ENCODE results near the gene RBFA. TPM values are rescaled to one million over a fixed set of nuclear protein-coding genes. Genes with fewer than 3 reads are reported as not detected.

The RBFA gene
- polyA plus RNA-seq, 3 donors, result 4.0 to 14.7 (median 5.7) TPM

GRCh38 chr18:80042785-80043184, 8.6 kb downstream of the RBFA start:
- H3K9me3 ChIP-seq (replicated peaks in 1 of 2; ENCODE audit: control insufficient read depth in 1 of 2, insufficient read depth in 1 of 2, low read length in 2 of 2), result no peaks in the 10 kb centered on the region
- H3K27me3 Mint-ChIP-seq (ENCODE audit: low read depth in 3 of 3), result no peaks in the 10 kb centered on the region
- peaks cover 11 to 31% of the 10 kb centered on the region in 2 donors for H3K36me3 ChIP-seq (replicated peaks in 1 of 2; ENCODE audit: control insufficient read depth in 1 of 2, insufficient read depth in 2 of 2, low read length in 2 of 2)
- H3K4me3 ChIP-seq (replicated peaks in 1 of 3; ENCODE audit: low read depth in 2 of 3, low read length in 3 of 3), result no peak overlapping the region
- no peaks in the 10 kb centered on the region for H3K4me1 Mint-ChIP-seq
- no peak overlapping the region for H3K9ac ChIP-seq (ENCODE audit: insufficient read depth, low read length, poor library complexity, severe bottlenecking)
- H3K36me3 Mint-ChIP-seq, result peaks cover 28 to 63% of the 10 kb centered on the region in 2 donors
- no peak overlapping the region for H3K4me3 Mint-ChIP-seq
- H3K4me1 ChIP-seq (ENCODE audit: control insufficient read depth in 1 of 2, insufficient read depth in 2 of 2, low read length in 2 of 2), result no peaks in the 10 kb centered on the region
- H3K9me3 Mint-ChIP-seq, result peaks cover 0 to 9% (median 0%) of the 10 kb centered on the region in 7 donors
- H3K27me3 ChIP-seq (ENCODE audit: control insufficient read depth in 2 of 2, insufficient read depth in 2 of 2, low read length in 2 of 2), result no peaks in the 10 kb centered on the region
- no peak overlapping the region for H2AFZ ChIP-seq (ENCODE audit: insufficient read depth, low read depth, low read length, poor library complexity, severe bottlenecking)
- no peaks in the 10 kb centered on the region for H3K79me2 ChIP-seq (ENCODE audit: insufficient read depth, low read length)
- no peak for DNase-seq
- intact Hi-C loops (cut with micrococcal nuclease), result loop anchor here in 1 of 2 donors (5.0 kb wide), 1 partner anchor 65 kb away; the partner anchor contains the start of gene ADNP2
- no peak for TF ChIP-seq CTCF (IDR thresholded peaks at IDR 0.05)
- H4K20me1 ChIP-seq (ENCODE audit: insufficient read depth, low read length), result no peaks in the 10 kb centered on the region
- H3K27ac Mint-ChIP-seq, result peak overlapping the region in 1 of 7 donors; percentile 74
- WGBS (ENCODE audit: insufficient coverage), result no CpG with 5 or more reads among the region's 4 CpGs
- no peak overlapping the region for H3K4me2 ChIP-seq (replicated peaks; ENCODE audit: extremely low read depth, low read length, poor library complexity, severe bottlenecking)
- no peak overlapping the region for H3K27ac ChIP-seq (ENCODE audit: low read depth in 1 of 2, low read length in 2 of 2)

- H3K9me3 Mint-ChIP-seq, result peaks cover 0 to 20% (median 7%) of the 10 kb centered on the region in 7 donors
- Histone ChIP-seq H3K79me2 (ENCODE audit: insufficient read depth, low read length) (no peaks in the 10 kb centered on the region), H3K36me3 (replicated peaks in 1 of 2; ENCODE audit: control insufficient read depth in 1 of 2, insufficient read depth in 2 of 2, low read length in 2 of 2) (peaks cover 11 to 22% of the 10 kb centered on the region in 2 donors), H2AFZ (ENCODE audit: insufficient read depth, low read depth, low read length, poor library complexity, severe bottlenecking) (no peak overlapping the region), H3K27ac (ENCODE audit: low read depth in 1 of 2, low read length in 2 of 2) (no peak overlapping the region), H3K9me3 (replicated peaks in 1 of 2; ENCODE audit: control insufficient read depth in 1 of 2, insufficient read depth in 1 of 2, low read length in 2 of 2) (peaks cover 0 to 8% of the 10 kb centered on the region in 2 donors), H3K4me1 (ENCODE audit: control insufficient read depth in 1 of 2, insufficient read depth in 2 of 2, low read length in 2 of 2) (no peaks in the 10 kb centered on the region), H4K20me1 (ENCODE audit: insufficient read depth, low read length) (no peaks in the 10 kb centered on the region), H3K27me3 (ENCODE audit: control insufficient read depth in 2 of 2, insufficient read depth in 2 of 2, low read length in 2 of 2) (no peaks in the 10 kb centered on the region), H3K9ac (ENCODE audit: insufficient read depth, low read length, poor library complexity, severe bottlenecking) (no peak overlapping the region), H3K4me2 (replicated peaks; ENCODE audit: extremely low read depth, low read length, poor library complexity, severe bottlenecking) (no peak overlapping the region), H3K4me3 (replicated peaks in 1 of 3; ENCODE audit: low read depth in 2 of 3, low read length in 3 of 3) (no peak overlapping the region)
- peaks cover 25 to 61% of the 10 kb centered on the region in 2 donors for H3K36me3 Mint-ChIP-seq
- no peak for DNase-seq
- 98% methylated on average over 11 of the region's 11 CpGs for WGBS (ENCODE audit: insufficient coverage)
- no peak overlapping the region for H3K4me3 Mint-ChIP-seq
- peak overlapping the region in 1 of 7 donors; percentile 60 for H3K27ac Mint-ChIP-seq
- intact Hi-C loops (cut with micrococcal nuclease), result loop anchor here in 1 of 2 donors (5.0 kb wide), 1 partner anchor 63 kb away; the partner anchor contains the start of gene ADNP2
- no peaks in the 10 kb centered on the region for H3K4me1 Mint-ChIP-seq
- TF ChIP-seq CTCF (IDR thresholded peaks at IDR 0.05), result no peak
- H3K27me3 Mint-ChIP-seq (ENCODE audit: low read depth in 3 of 3), result no peaks in the 10 kb centered on the region
Measured at GRCh38 chr18:80044072-80044471, 9.8 kb downstream of the RBFA start.
